Activated B cell treated with CpG ODN at 0.5 μM for 24 hours (primary cell): ENCODE measurements around the gene PRRC2A. TPM values are rescaled to one million over a fixed set of nuclear protein-coding genes. Genes with fewer than 3 reads are reported as not detected.

ENCODE experiments used
- ATAC-seq: fragments of 200-7000 bp; cut with Tn5 transposase; one replicate; pipeline ENCODE4 v1.10.0; 2021; ENCODE audit warnings: low read depth, mild to moderate bottlenecking, moderate library complexity
- CTCF ChIA-PET: fragments of 350-600 bp; sonication (Branson Sonifier 250); formaldehyde crosslinking; loops from one replicate; lab custom pipeline; 2021; ENCODE audit warnings: antibody characterized with exemption; lab: Charles Lee
- POLR2A ChIA-PET: fragments of 350-600 bp; sonication (Branson Sonifier 250); formaldehyde crosslinking; loops from one replicate; lab custom pipeline; 2021; ENCODE audit warnings: antibody characterized with exemption; lab: Charles Lee
- DNase-seq: peaks from one replicate; pipeline ENCODE4 v3.0.0; 2022
- H3K27ac Mint-ChIP-seq: one replicate; pipeline ENCODE4 v1.8.0; 2020; ENCODE audit warnings: mixed read lengths
- H3K27me3 Mint-ChIP-seq: one replicate; pipeline ENCODE4 v1.8.0; 2021; ENCODE audit warnings: mixed read lengths
- H3K36me3 Mint-ChIP-seq: one replicate; pipeline ENCODE4 v1.8.0; 2021; ENCODE audit warnings: low read depth, mixed read lengths
- H3K4me1 Mint-ChIP-seq: one replicate; pipeline ENCODE4 v1.8.0; 2021; ENCODE audit warnings: mixed read lengths
- H3K4me3 Mint-ChIP-seq: one replicate; pipeline ENCODE4 v1.8.0; 2020; ENCODE audit warnings: mild to moderate bottlenecking, mixed read lengths
- H3K9me3 Mint-ChIP-seq: one replicate; pipeline ENCODE4 v1.8.0; 2020; ENCODE audit warnings: mixed read lengths
- CTCF ChIP-seq: fragments of 200-600 bp; IDR thresholded peaks from one replicate; pipeline ENCODE4 v1.8.0; 2022; ENCODE audit warnings: antibody characterized with exemption, mild to moderate bottlenecking
- intact Hi-C: fragments of 100-400 bp; cut with micrococcal nuclease; formaldehyde crosslinking; loops from one replicate; pipeline ENCODE4 v1.15.1; 2024
- total RNA-seq: library from RNA; stranded (reverse); gene quantifications from 2 replicates; pipeline ENCODE4 v1.2.3, GENCODE V29; 2022

PRRC2A gene
- total RNA-seq, 1 donor from 2014 or later, result 283 TPM

- ATAC-seq (no peak), DNase-seq (no peak)
- H3K27ac Mint-ChIP-seq, result peak overlapping the region; percentile 85
- H3K9me3 Mint-ChIP-seq, result no peaks in the 10 kb centered on the region
- intact Hi-C loops, result no loop called here
- POLR2A ChIA-PET, result interaction anchor here (0.7 to 2.1 kb wide), 4 partner anchors 38 to 535 kb away, joined by 3 to 6 read pairs (median 5); no protein-coding TSS in a partner anchor
- CTCF ChIA-PET, result interaction anchor here (0.6 kb wide), 1 partner anchor 170 kb away, joined by 3 read pairs; no protein-coding TSS in a partner anchor
- peaks cover 57% of the 10 kb centered on the region for H3K36me3 Mint-ChIP-seq
- H3K27me3 Mint-ChIP-seq, result no peaks in the 10 kb centered on the region
- H3K4me1 Mint-ChIP-seq, result peaks cover 72% of the 10 kb centered on the region
- peak overlapping the region; percentile 88 for H3K4me3 Mint-ChIP-seq
- no peak for TF ChIP-seq CTCF
Observed at GRCh38 chr6:31658983-31659648, 38.6 kb downstream of the PRRC2A start.

GRCh38 chr6:31659649-31660380, 39.3 kb downstream of the PRRC2A start:
- Mint-ChIP-seq H3K36me3 (peaks cover 64% of the 10 kb centered on the region), H3K27ac (peak overlapping the region; percentile 85), H3K4me3 (peak overlapping the region; percentile 88), H3K4me1 (peaks cover 79% of the 10 kb centered on the region), H3K27me3 (no peaks in the 10 kb centered on the region), H3K9me3 (no peaks in the 10 kb centered on the region)
- ChIA-PET POLR2A (interaction anchor here (0.6 to 6.2 kb wide), 15 partner anchors 7 to 1284 kb away, joined by 3 to 188 read pairs (median 5); partner anchors contain the start of genes ABHD16A, APOM, BAG6 and DXO), CTCF (interaction anchor here (0.7 kb wide), 1 partner anchor 170 kb away, joined by 3 read pairs; no protein-coding TSS in a partner anchor)
- ATAC-seq (peak; percentile 27), DNase-seq (no peak)
- TF ChIP-seq CTCF, result no peak
- intact Hi-C loops, result loop anchor here (1.0 to 10.0 kb wide), 3 partner anchors 8 to 515 kb away; partner anchors contain the start of genes AGPAT1, BAG6 and RNF5

GRCh38 chr6:31660381-31661261, 40.1 kb downstream of the PRRC2A start, which contains the start of gene C6orf47:
Gene C6orf47 (minus strand): TSS chr6:31660778. CDS start chr6:31659947, 831 bp downstream.
- POLR2A ChIA-PET, result interaction anchor here (0.6 to 6.2 kb wide), 28 partner anchors 7 to 1283 kb away, joined by 3 to 188 read pairs (median 4); partner anchors contain the start of genes ABHD16A, APOM, ATP6V1G2 and BAG6
- Mint-ChIP-seq H3K27ac (peak within 1 kb of the TSS; percentile 85), H3K36me3 (peaks cover 64% of the 10 kb centered on the region), H3K4me1 (peaks cover 75% of the 10 kb centered on the region), H3K27me3 (no peaks in the 10 kb centered on the region), H3K4me3 (peak within 1 kb of the TSS; percentile 88), H3K9me3 (no peaks in the 10 kb centered on the region)
- peak; percentile 77 for DNase-seq
- no peak for TF ChIP-seq CTCF
- peak; percentile 68 for ATAC-seq
- intact Hi-C loops, result loop anchor here (1.0 to 10.0 kb wide), 3 partner anchors 8 to 514 kb away; partner anchors contain the start of genes AGPAT1, BAG6 and RNF5
- CTCF ChIA-PET, result interaction anchor here (0.7 kb wide), 1 partner anchor 169 kb away, joined by 3 read pairs; no protein-coding TSS in a partner anchor

- H3K4me3 Mint-ChIP-seq, result peak overlapping the region; percentile 88
- intact Hi-C loops, result loop anchor here (10.0 kb wide), 1 partner anchor 513 kb away; the partner anchor contains the start of genes AGPAT1 and RNF5
- CTCF ChIA-PET, result interaction anchor here (0.8 to 2.2 kb wide), 2 partner anchors 10 to 19 kb away, joined by 3 to 7 read pairs; partner anchors contain the start of gene BAG6
Observed at GRCh38 chr6:31661262-31662123, 41.0 kb downstream of the PRRC2A start.

More at GRCh38 chr6:31661262-31662123, 41.0 kb downstream of the PRRC2A start:
- Mint-ChIP-seq H3K9me3 (no peaks in the 10 kb centered on the region), H3K4me1 (peaks cover 76% of the 10 kb centered on the region), H3K36me3 (peaks cover 63% of the 10 kb centered on the region), H3K27ac (peak overlapping the region; percentile 72), H3K27me3 (no peaks in the 10 kb centered on the region)
- POLR2A ChIA-PET, result interaction anchor here (0.6 to 6.2 kb wide), 23 partner anchors 8 to 1282 kb away, joined by 3 to 188 read pairs (median 4); partner anchors contain the start of genes ABHD16A, APOM, ATP6V1G2 and BAG6
- ATAC-seq, result no peak
- DNase-seq, result no peak
- no peak for TF ChIP-seq CTCF
